HuH-7.5 (cell line): ENCODE measurements around the gene C1QTNF2.

Experiments used
- DNase-seq: peaks from one replicate; pipeline ENCODE4 v3.0.0; 2011; ENCODE audit warnings: low spot score

Gene C1QTNF2

GRCh38 chr5:160371294-160371693 is 868 bp upstream of the C1QTNF2 start:
- no peak for DNase-seq

- DNase-seq, result no peak
Measured at GRCh38 chr5:160370713-160371034, 248 bp upstream of the C1QTNF2 start.

GRCh38 chr5:160367885-160368284 is 2.5 kb downstream of the C1QTNF2 start:
- no peak for DNase-seq

GRCh38 chr5:160367261-160367660 is 3.2 kb downstream of the C1QTNF2 start:
- no peak for DNase-seq

GRCh38 chr5:160366230-160366629 is 4.2 kb downstream of the C1QTNF2 start:
- DNase-seq, result no peak

GRCh38 chr5:160363660-160364395 is 6.6 kb downstream of the C1QTNF2 start:
- no peak for DNase-seq

- DNase-seq, result no peak
Measured at GRCh38 chr5:160363211-160363610, 7.2 kb downstream of the C1QTNF2 start.

GRCh38 chr5:160361624-160362228 is 8.7 kb downstream of the C1QTNF2 start:
- no peak for DNase-seq

GRCh38 chr5:160360310-160360709 is 10.1 kb downstream of the C1QTNF2 start:
- no peak for DNase-seq

GRCh38 chr5:160359816-160360215 is 10.6 kb downstream of the C1QTNF2 start:
- no peak for DNase-seq

- DNase-seq, result no peak
Measured at GRCh38 chr5:160359242-160359641, 11.2 kb downstream of the C1QTNF2 start.

GRCh38 chr5:160357861-160358411 is 12.5 kb downstream of the C1QTNF2 start:
- DNase-seq, result no peak

GRCh38 chr5:160357394-160357793 is 13.0 kb downstream of the C1QTNF2 start:
- no peak for DNase-seq

GRCh38 chr5:160356550-160357347 is 13.7 kb downstream of the C1QTNF2 start:
- no peak for DNase-seq

GRCh38 chr5:160354666-160355065 is 15.8 kb downstream of the C1QTNF2 start:
- no peak for DNase-seq

GRCh38 chr5:160353379-160353778 is 17.0 kb downstream of the C1QTNF2 start:
- DNase-seq, result no peak

GRCh38 chr5:160352308-160352707 is 18.1 kb downstream of the C1QTNF2 start:
- no peak for DNase-seq

GRCh38 chr5:160349935-160350303 is 20.5 kb downstream of the C1QTNF2 start:
- no peak for DNase-seq

- no peak for DNase-seq
Measured at GRCh38 chr5:160349249-160349934, 21.0 kb downstream of the C1QTNF2 start.

- no peak for DNase-seq
Measured at GRCh38 chr5:160348080-160348479, 22.3 kb downstream of the C1QTNF2 start.

GRCh38 chr5:160347448-160347847 is 23.0 kb downstream of the C1QTNF2 start:
- no peak for DNase-seq

GRCh38 chr5:160342413-160342941 is 27.9 kb downstream of the C1QTNF2 start:
- no peak for DNase-seq
